GM23248 (cell line): ENCODE data around the gene NINL. TPM values are rescaled to one million over a fixed set of nuclear protein-coding genes. Genes with fewer than 3 reads are reported as not detected.
A peak's percentile ranks its signal among the peaks of the same experiment; 100 is the strongest.

Source experiments
- DNase-seq: peaks from one replicate; pipeline ENCODE4 v3.0.0-alpha.2; 2015
- H2AFZ ChIP-seq: fragments of 200-600 bp; sonication (generic); 2 replicates; pipeline ENCODE4 v1.6.1; 2016; ENCODE audit warnings: antibody characterized with exemption
- H3F3A ChIP-seq: fragments of 200-600 bp; sonication (generic); 2 replicates; pipeline ENCODE4 v1.6.1; 2016; ENCODE audit warnings: mild to moderate bottlenecking, antibody characterized with exemption, mixed run types; ENCODE audit not compliant: insufficient read depth
- H3K27ac ChIP-seq: fragments of 200-600 bp; sonication (generic); 2 replicates; pipeline ENCODE4 v1.5.1; 2016; ENCODE audit warnings: mild to moderate bottlenecking
- H3K27me3 ChIP-seq: fragments of 200-600 bp; sonication (generic); replicated peaks from 2 replicates; pipeline ENCODE4 v1.6.1; 2016; ENCODE audit warnings: mild to moderate bottlenecking; ENCODE audit not compliant: insufficient read depth
- H3K36me3 ChIP-seq: fragments of 200-600 bp; sonication (generic); 2 replicates; pipeline ENCODE4 v1.6.1; 2016; ENCODE audit warnings: low read depth, mild to moderate bottlenecking
- H3K4me1 ChIP-seq: fragments of 200-600 bp; sonication (generic); 2 replicates; pipeline ENCODE4 v1.6.1; 2016; ENCODE audit warnings: mild to moderate bottlenecking; ENCODE audit not compliant: insufficient read depth
- H3K4me2 ChIP-seq: fragments of 200-600 bp; sonication (generic); one replicate; pipeline ENCODE4 v1.6.1; 2016; ENCODE audit warnings: mild to moderate bottlenecking; ENCODE audit not compliant: unreplicated experiment
- H3K4me3 ChIP-seq: fragments of 200-600 bp; sonication (generic); 2 replicates; pipeline ENCODE4 v1.5.1; 2016; ENCODE audit warnings: mild to moderate bottlenecking
- H3K79me2 ChIP-seq: fragments of 200-600 bp; sonication (generic); 2 replicates; pipeline ENCODE4 v1.6.1; 2016; ENCODE audit warnings: mild to moderate bottlenecking; ENCODE audit not compliant: insufficient read depth
- H3K9ac ChIP-seq: fragments of 200-600 bp; sonication (generic); 2 replicates; pipeline ENCODE4 v1.6.1; 2016; ENCODE audit warnings: mild to moderate bottlenecking
- H3K9me2 ChIP-seq: fragments of 200-600 bp; sonication (generic); 2 replicates; pipeline ENCODE4 v1.6.1; 2016; ENCODE audit warnings: mixed run types, mild to moderate bottlenecking, moderate library complexity; ENCODE audit not compliant: insufficient read depth
- H3K9me3 ChIP-seq: fragments of 200-600 bp; sonication (generic); one replicate; pipeline ENCODE4 v1.6.1; 2017; ENCODE audit warnings: low read depth
- H4K20me1 ChIP-seq: fragments of 200-600 bp; sonication (generic); 2 replicates; pipeline ENCODE4 v1.6.0; 2016; ENCODE audit not compliant: insufficient read depth
- EZH2 ChIP-seq: fragments of 200-600 bp; sonication (generic); IDR thresholded peaks from 2 replicates; pipeline ENCODE4 v1.6.1; 2018; ENCODE audit warnings: antibody characterized with exemption, mild to moderate bottlenecking; ENCODE audit not compliant: insufficient read depth, poor library complexity, severe bottlenecking
- EZH2phosphoT487 ChIP-seq: fragments of 200-600 bp; sonication (generic); IDR thresholded peaks from 2 replicates; pipeline ENCODE4 v1.6.1; 2018; ENCODE audit warnings: antibody characterized with exemption, moderate library complexity, mild to moderate bottlenecking, low read depth; ENCODE audit not compliant: insufficient read depth
- WGBS, 2 experiments: methylation state at CpG; one replicate each; pipeline ENCODE4 v1.1.6; 2015 to 2017; ENCODE audit warnings: low lambda C conversion rate in 2 of 2, low coverage in 1 of 2; ENCODE audit errors: missing lambda C conversion rate in 2 of 2; 5-methylcytosine and 5-hydroxymethylcytosine counted together
- in situ Hi-C: fragments of 300-500 bp; cut with MboI; formaldehyde crosslinking; loops from 2 replicates; pipeline ENCODE4 v1.15.0; 2020
- polyA plus RNA-seq: library from polyadenylated mRNA; unstranded; fragments of >200 nt; fragmentation: Nextera tagmentation; extraction: Ambion mirVana; gene quantifications from 2 replicates; pipeline ENCODE4 v1.2.1, GENCODE V29; 2016
- total RNA-seq: library from RNA; depleted of rRNA; stranded (reverse); fragments of >200 nt; shearing (Covaris generic); gene quantifications from 2 replicates; pipeline ENCODE4 v1.2.3, GENCODE V29; 2014

Gene NINL
- total and polyA plus RNA-seq, 2 experiments from 2014 or later, result 1.9 to 3.4 TPM

DNA sequence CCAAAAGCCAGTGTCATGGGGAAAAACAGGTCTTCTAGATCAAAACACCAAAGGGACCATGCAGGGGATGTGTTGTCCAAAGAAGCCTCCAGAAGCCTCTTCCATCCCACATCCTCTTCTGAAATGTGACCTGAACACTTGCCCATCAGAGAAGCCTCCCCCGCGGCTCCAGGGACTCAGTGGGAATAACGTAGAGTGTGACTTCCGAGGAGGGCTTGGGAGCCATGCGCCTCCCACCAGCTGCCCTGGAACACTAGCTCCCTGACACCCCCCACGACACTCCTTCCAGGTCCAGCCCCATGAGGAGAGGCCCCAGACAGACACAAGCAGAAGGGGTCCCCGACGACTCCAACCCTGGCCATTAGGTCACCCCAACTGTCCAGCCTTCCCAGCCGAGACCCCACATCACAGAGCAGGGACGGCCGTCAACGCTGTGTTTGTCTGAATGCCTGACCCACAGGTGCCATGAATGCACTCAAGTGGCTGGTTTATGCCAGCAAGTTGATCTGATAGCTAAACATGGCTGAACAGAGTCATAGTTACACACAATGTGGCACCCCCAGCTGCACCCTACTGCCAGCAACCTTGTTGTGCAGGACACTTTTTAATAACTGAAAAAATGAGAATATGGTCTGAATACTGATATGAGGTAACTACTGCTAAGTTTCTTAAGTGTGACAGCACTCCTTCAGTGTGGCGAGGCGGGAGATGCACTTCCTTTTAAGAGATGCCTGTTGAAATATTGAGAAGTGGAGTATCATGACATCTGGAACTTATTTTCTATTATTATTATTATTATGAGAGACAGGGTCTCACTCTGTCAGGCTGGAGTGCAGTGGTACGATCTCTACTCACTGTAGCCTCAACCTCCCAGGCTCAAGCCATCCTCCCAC lies 119.8 kb downstream of the NINL start:
- Histone ChIP-seq H3K4me3 (no peak overlapping the region), H3K9me3 (no peaks in the 10 kb centered on the region), H3K27me3 (no peaks in the 10 kb centered on the region), H3K36me3 (no peaks in the 10 kb centered on the region), H3K27ac (no peak overlapping the region), H3K4me2 (no peak overlapping the region), H3K9ac (no peak overlapping the region), H3F3A (no peaks in the 10 kb centered on the region), H3K9me2 (no peaks in the 10 kb centered on the region), H4K20me1 (no peaks in the 10 kb centered on the region), H3K4me1 (no peaks in the 10 kb centered on the region), H2AFZ (no peak overlapping the region), H3K79me2 (no peaks in the 10 kb centered on the region)
- in situ Hi-C loops, result no loop called here
- DNase-seq, result no peak
- WGBS, 2 experiments, result 67 to 75% methylated on average over 15 of the region's 15 CpGs
- TF ChIP-seq EZH2, result no peak
- no peak for TF ChIP-seq EZH2phosphoT487

DNA sequence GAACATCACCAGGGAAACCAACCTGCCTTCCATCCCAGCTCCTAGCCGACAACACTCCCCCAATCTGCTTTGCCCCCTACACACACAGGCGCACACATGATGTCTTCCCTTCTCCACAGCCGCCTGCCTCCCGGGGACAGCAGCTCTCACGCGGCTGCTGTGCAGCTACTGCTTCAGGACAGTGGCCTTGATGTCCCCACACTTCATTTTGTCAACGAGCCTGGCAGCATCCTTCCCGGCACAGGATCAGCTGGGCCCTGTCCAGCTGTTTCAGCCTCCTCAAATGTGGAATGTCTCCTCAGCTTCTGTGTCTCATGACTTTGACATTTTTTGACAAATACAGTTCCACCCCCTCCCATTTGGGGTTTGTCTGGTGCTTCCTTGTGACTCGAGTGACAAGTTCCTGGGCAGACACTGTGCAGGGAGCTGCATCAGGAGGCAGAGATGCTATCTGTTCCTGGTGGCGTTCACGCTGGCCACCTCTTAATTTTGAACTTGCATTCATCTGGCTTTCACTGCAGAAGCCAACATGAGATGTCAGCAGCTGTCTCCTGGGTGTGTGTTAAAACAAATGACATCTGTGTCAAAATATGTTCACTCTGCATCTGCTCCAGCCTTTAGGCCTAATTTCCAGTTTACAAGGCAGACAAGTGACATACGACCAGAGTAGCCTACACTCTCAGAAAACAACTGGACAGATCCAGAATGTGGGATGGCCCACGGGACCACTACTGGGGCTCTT lies 120.7 kb downstream of the NINL start:
- Histone ChIP-seq H3K9me2 (no peaks in the 10 kb centered on the region), H3K36me3 (no peaks in the 10 kb centered on the region), H2AFZ (no peak overlapping the region), H3K79me2 (no peaks in the 10 kb centered on the region), H3K27me3 (no peaks in the 10 kb centered on the region), H3K4me1 (no peaks in the 10 kb centered on the region), H4K20me1 (no peaks in the 10 kb centered on the region), H3F3A (no peaks in the 10 kb centered on the region), H3K27ac (no peak overlapping the region), H3K4me3 (no peak overlapping the region), H3K4me2 (no peak overlapping the region), H3K9me3 (no peaks in the 10 kb centered on the region), H3K9ac (no peak overlapping the region)
- TF ChIP-seq EZH2phosphoT487 (no peak), EZH2 (no peak)
- DNase-seq, result peak; percentile 7
- WGBS, 2 experiments, result 35 to 36% methylated on average over 13 of the region's 13 CpGs
- in situ Hi-C loops, result no loop called here

DNA sequence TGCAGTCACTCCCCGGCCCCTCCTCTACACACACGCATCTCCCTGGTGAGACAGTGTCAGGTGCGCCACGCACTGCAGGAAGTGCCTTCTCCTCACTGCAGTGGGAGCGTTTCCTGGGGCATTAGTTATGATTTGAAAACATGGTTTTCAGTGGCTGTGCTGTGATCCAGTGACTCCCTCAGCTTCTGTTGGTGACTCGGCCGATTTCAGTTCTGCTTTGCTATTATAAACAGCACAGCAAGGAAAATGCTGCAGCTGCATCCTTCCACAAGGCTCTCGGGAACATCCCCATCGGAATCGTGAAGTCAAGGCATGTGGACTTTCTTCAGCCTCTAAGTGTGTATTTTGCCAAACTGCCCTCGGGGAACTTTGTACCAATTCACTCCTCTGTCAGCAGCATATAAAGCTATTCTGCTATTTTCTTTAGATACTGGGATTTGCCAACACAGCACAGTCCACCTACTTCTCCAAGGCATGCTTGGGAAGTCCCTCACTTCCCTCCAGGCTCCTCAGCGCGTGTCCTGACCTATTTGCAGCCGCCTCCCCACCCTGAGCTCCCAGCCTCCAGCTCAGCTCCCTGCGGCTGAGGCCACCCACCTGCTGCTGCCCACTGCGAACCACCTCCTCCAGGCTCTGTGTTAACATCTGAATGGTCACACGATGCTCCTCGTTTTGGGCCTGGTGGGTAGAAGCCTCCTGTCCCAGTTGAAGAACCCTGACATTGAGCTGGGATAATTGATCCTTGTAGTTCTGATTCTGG lies 123.4 kb downstream of the NINL start:
- no peak overlapping the region for H2AFZ ChIP-seq
- H3K9me2 ChIP-seq, result no peaks in the 10 kb centered on the region
- H3K79me2 ChIP-seq, result no peaks in the 10 kb centered on the region
- no peak overlapping the region for H3K4me3 ChIP-seq
- no peak overlapping the region for H3K4me2 ChIP-seq
- no peak for TF ChIP-seq EZH2phosphoT487
- TF ChIP-seq EZH2, result no peak
- DNase-seq, result no peak
- no peaks in the 10 kb centered on the region for H4K20me1 ChIP-seq
- no peaks in the 10 kb centered on the region for H3K9me3 ChIP-seq
- 92 to 94% methylated on average over 18 of the region's 18 CpGs for WGBS, 2 experiments
- no peaks in the 10 kb centered on the region for H3K4me1 ChIP-seq
- H3K27me3 ChIP-seq, result no peaks in the 10 kb centered on the region
- no peak overlapping the region for H3K27ac ChIP-seq
- H3K9ac ChIP-seq, result no peak overlapping the region
- no peaks in the 10 kb centered on the region for H3K36me3 ChIP-seq
- in situ Hi-C loops, result no loop called here
- H3F3A ChIP-seq, result no peaks in the 10 kb centered on the region

DNA sequence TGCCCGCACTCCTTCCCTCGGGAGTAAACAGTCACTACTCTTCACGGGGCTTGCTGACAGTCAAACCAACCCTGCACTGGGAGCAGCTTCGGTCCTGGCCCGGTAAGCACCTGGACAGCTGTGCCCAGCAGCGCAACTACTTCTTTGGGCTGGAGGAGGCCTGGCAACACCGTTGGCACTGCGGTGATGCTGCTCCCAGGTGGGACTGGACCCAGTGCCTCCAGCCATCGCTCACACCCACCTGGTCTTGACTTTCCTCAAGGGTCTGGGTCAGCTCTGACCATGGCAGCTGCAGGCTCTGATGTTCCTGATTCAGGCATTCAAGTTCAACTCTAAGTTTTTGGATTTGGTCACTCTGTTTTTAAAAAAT lies 124.1 kb downstream of the NINL start:
- Histone ChIP-seq H3K36me3 (no peaks in the 10 kb centered on the region), H3K4me1 (no peaks in the 10 kb centered on the region), H3K79me2 (no peaks in the 10 kb centered on the region), H3K4me3 (no peak overlapping the region), H3K27ac (no peak overlapping the region), H3K9ac (no peak overlapping the region), H4K20me1 (no peaks in the 10 kb centered on the region), H3K9me3 (no peaks in the 10 kb centered on the region), H3K27me3 (no peaks in the 10 kb centered on the region), H3K9me2 (no peaks in the 10 kb centered on the region), H2AFZ (no peak overlapping the region), H3K4me2 (no peak overlapping the region), H3F3A (no peaks in the 10 kb centered on the region)
- in situ Hi-C loops, result no loop called here
- no peak for TF ChIP-seq EZH2phosphoT487
- no peak for TF ChIP-seq EZH2
- 83 to 86% methylated on average over 9 of the region's 9 CpGs for WGBS, 2 experiments
- no peak for DNase-seq
